Neural cell (in vitro differentiated cells): ENCODE measurements around the gene CHPF. TPM values are rescaled to one million over a fixed set of nuclear protein-coding genes. Genes with fewer than 3 reads are reported as not detected.

Experiments
- H2AFZ ChIP-seq: fragments of 200-600, 300-800 bp; sonication (generic), shearing (Covaris generic); 2 replicates; pipeline ENCODE4 v1.6.0; 2014; ENCODE audit warnings: low read depth, mild to moderate bottlenecking, antibody characterized with exemption, low read length, moderate library complexity
- H3F3A ChIP-seq: fragments of 200-600 bp; shearing (Covaris generic); 2 replicates; pipeline ENCODE4 v1.6.1; 2016; ENCODE audit warnings: mild to moderate bottlenecking, moderate library complexity, mixed read lengths, antibody characterized with exemption, low read length; ENCODE audit not compliant: insufficient read depth, poor library complexity, severe bottlenecking
- H3K27ac ChIP-seq: fragments of 200-600, 300-800 bp; sonication (generic), shearing (Covaris generic); 2 replicates; pipeline ENCODE4 v1.5.1; 2014; ENCODE audit warnings: mild to moderate bottlenecking, low read length, moderate library complexity
- H3K27me3 ChIP-seq: fragments of 300-800, 200-600 bp; sonication (generic), shearing (Covaris generic); 2 replicates; pipeline ENCODE4 v1.6.0; 2014; ENCODE audit warnings: mild to moderate bottlenecking, low read depth, low read length, moderate library complexity; ENCODE audit not compliant: insufficient read depth
- H3K36me3 ChIP-seq: fragments of 300-800, 200-600 bp; sonication (generic), shearing (Covaris generic); 2 replicates; pipeline ENCODE4 v1.5.1; 2014; ENCODE audit warnings: mild to moderate bottlenecking, antibody characterized with exemption, low read length, moderate library complexity; ENCODE audit not compliant: insufficient read depth
- H3K4me2 ChIP-seq: fragments of 300-800, 200-600 bp; sonication (generic), shearing (Covaris generic); 2 replicates; pipeline ENCODE4 v1.6.0; 2014; ENCODE audit warnings: mild to moderate bottlenecking, low read length
- H3K4me3 ChIP-seq: fragments of 300-800, 200-600 bp; sonication (generic), shearing (Covaris generic); 2 replicates; pipeline ENCODE4 v1.5.1; 2014; ENCODE audit warnings: mild to moderate bottlenecking, low read length, moderate library complexity
- H3K79me2 ChIP-seq: fragments of 200-600 bp; shearing (Covaris generic); replicated peaks from 2 replicates; pipeline ENCODE4 v1.6.0; 2014; ENCODE audit warnings: mild to moderate bottlenecking, low read length, moderate library complexity; ENCODE audit not compliant: insufficient read depth
- H3K9ac ChIP-seq: fragments of 300-800, 200-600 bp; sonication (generic), shearing (Covaris generic); 2 replicates; pipeline ENCODE4 v1.6.1; 2016; ENCODE audit warnings: mild to moderate bottlenecking, low read length, mixed read lengths
- H3K9me2 ChIP-seq: fragments of 200-600 bp; shearing (Covaris generic); 2 replicates; pipeline ENCODE4 v1.6.1; 2016; ENCODE audit warnings: mild to moderate bottlenecking, low read length, mixed read lengths; ENCODE audit not compliant: insufficient read depth
- H3K9me3 ChIP-seq: fragments of 200-600, 300-800 bp; sonication (generic), shearing (Covaris generic); 2 replicates; pipeline ENCODE4 v1.6.1; 2016; ENCODE audit warnings: mild to moderate bottlenecking, mixed run types, low read length, moderate library complexity, mixed read lengths
- H4K20me1 ChIP-seq: fragments of 200-600 bp; shearing (Covaris generic); 2 replicates; pipeline ENCODE4 v1.6.1; 2016; ENCODE audit warnings: mild to moderate bottlenecking, mixed run types; ENCODE audit not compliant: insufficient read depth
- EP300 ChIP-seq: fragments of 450-650 bp; conservative IDR thresholded peaks from 2 replicates; pipeline ENCODE4 v1.6.1; 2014; ENCODE audit warnings: antibody characterized with exemption, mild to moderate bottlenecking, moderate library complexity; ENCODE audit not compliant: poor library complexity, severe bottlenecking
- EZH2 ChIP-seq: fragments of 200-600, 300-800 bp; shearing (Covaris generic), sonication (generic); IDR thresholded peaks from 2 replicates; pipeline ENCODE4 v1.6.1; 2014; ENCODE audit warnings: antibody characterized with exemption, low read length, borderline replicate concordance, mild to moderate bottlenecking; ENCODE audit not compliant: insufficient read depth, poor library complexity, severe bottlenecking
- MXI1 ChIP-seq: fragments of 450-650 bp; conservative IDR thresholded peaks from 2 replicates; pipeline ENCODE4 v1.6.1; 2014; ENCODE audit warnings: antibody characterized with exemption, mild to moderate bottlenecking; ENCODE audit not compliant: poor library complexity, severe bottlenecking
- POLR2AphosphoS5 ChIP-seq: IDR thresholded peaks from 2 replicates; pipeline ENCODE4 v1.6.1; 2012
- RAD21 ChIP-seq: fragments of 450-650 bp; conservative IDR thresholded peaks from 2 replicates; pipeline ENCODE4 v1.6.1; 2014; ENCODE audit warnings: antibody characterized with exemption, mild to moderate bottlenecking, moderate library complexity
- SMC3 ChIP-seq: fragments of 450-650 bp; conservative IDR thresholded peaks from 2 replicates; pipeline ENCODE4 v1.6.1; 2014; ENCODE audit warnings: antibody characterized with exemption, mild to moderate bottlenecking, moderate library complexity; ENCODE audit not compliant: poor library complexity
- TAF1 ChIP-seq: IDR thresholded peaks from 2 replicates; pipeline ENCODE4 v1.6.1; 2012; ENCODE audit warnings: low read depth
- polyA plus RNA-seq: library from polyadenylated mRNA; depleted of rRNA; stranded (reverse); fragments of >200 nt; gene quantifications from 2 replicates; pipeline ENCODE4 v1.2.3, GENCODE V29; 2014
- TF ChIP-seq, protein P1 (sequence below): fragments of 450-650 bp; IDR thresholded peaks from 2 replicates; pipeline ENCODE4 v1.5.1; 2014; ENCODE audit warnings: antibody characterized with exemption, mild to moderate bottlenecking, moderate library complexity; ENCODE audit not compliant: poor library complexity, severe bottlenecking
- TF ChIP-seq, protein P2 (sequence below): IDR thresholded peaks from 2 replicates; pipeline ENCODE4 v1.6.1; 2012; ENCODE audit warnings: borderline replicate concordance

Gene CHPF
- polyA plus RNA-seq, 1 donor from 2014 or later, result 28.6 TPM

DNA sequence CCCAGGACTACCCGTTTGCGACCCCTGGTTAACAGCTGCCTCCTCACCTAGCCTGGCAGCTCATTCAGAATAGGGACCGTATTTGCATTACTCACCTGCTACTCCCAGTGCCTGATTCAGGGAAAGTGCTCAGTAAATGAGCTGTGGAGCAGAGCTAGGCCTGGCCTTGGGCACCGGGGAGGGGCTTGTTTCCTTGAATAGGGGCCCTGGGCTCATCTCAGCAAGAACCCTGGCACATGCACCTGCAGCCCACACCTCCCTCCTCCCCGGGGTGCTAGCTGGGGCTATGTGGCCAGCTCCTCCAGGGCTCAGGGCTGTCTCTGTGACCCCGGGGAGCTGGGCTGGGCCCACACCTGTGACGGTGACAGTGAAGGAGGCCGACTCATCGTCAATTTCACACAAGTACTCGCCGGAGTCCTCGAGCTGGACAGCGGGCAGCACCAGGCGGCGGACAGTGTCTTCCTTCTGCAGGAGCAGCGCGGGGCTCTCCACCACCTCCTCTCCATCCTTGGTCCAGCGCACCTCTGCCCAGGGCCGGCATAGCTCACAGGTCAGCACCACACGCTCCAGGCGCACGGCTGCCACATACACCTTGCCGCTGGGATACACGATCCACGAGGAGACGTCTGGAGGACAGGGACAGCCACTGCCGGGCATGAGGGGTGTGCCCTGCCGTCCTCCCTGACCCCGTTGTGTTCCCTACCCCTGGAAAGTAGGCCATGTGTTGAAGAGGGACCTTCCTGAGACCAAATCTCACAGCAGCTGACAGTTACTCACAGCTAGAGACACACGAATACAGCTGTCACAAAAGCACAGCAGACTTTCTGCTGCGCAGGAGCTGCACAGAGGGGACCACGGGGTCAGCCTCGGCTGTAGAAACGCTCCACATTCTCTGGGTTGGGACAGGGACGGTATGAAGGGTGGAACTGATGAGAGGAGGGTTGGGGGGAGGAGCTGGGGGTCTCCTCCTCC lies 18.7 kb upstream of the CHPF start:
- Histone ChIP-seq H3K27ac (no peak overlapping the region), H3K9me2 (no peaks in the 10 kb centered on the region), H3K9me3 (no peaks in the 10 kb centered on the region), H3K4me3 (no peak overlapping the region), H3F3A (no peaks in the 10 kb centered on the region), H3K9ac (no peak overlapping the region), H3K36me3 (no peaks in the 10 kb centered on the region), H3K4me2 (no peak overlapping the region), H4K20me1 (no peaks in the 10 kb centered on the region), H3K79me2 (no peaks in the 10 kb centered on the region), H2AFZ (no peak overlapping the region), H3K27me3 (no peaks in the 10 kb centered on the region)
- TF ChIP-seq, protein P1, sequence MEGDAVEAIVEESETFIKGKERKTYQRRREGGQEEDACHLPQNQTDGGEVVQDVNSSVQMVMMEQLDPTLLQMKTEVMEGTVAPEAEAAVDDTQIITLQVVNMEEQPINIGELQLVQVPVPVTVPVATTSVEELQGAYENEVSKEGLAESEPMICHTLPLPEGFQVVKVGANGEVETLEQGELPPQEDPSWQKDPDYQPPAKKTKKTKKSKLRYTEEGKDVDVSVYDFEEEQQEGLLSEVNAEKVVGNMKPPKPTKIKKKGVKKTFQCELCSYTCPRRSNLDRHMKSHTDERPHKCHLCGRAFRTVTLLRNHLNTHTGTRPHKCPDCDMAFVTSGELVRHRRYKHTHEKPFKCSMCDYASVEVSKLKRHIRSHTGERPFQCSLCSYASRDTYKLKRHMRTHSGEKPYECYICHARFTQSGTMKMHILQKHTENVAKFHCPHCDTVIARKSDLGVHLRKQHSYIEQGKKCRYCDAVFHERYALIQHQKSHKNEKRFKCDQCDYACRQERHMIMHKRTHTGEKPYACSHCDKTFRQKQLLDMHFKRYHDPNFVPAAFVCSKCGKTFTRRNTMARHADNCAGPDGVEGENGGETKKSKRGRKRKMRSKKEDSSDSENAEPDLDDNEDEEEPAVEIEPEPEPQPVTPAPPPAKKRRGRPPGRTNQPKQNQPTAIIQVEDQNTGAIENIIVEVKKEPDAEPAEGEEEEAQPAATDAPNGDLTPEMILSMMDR, result no peak
- no peak for TF ChIP-seq MXI1
- no peak for TF ChIP-seq SMC3
- no peak for TF ChIP-seq TAF1
- TF ChIP-seq EZH2, result no peak
- no peak for TF ChIP-seq RAD21
- TF ChIP-seq EP300, result no peak
- TF ChIP-seq, protein P2, sequence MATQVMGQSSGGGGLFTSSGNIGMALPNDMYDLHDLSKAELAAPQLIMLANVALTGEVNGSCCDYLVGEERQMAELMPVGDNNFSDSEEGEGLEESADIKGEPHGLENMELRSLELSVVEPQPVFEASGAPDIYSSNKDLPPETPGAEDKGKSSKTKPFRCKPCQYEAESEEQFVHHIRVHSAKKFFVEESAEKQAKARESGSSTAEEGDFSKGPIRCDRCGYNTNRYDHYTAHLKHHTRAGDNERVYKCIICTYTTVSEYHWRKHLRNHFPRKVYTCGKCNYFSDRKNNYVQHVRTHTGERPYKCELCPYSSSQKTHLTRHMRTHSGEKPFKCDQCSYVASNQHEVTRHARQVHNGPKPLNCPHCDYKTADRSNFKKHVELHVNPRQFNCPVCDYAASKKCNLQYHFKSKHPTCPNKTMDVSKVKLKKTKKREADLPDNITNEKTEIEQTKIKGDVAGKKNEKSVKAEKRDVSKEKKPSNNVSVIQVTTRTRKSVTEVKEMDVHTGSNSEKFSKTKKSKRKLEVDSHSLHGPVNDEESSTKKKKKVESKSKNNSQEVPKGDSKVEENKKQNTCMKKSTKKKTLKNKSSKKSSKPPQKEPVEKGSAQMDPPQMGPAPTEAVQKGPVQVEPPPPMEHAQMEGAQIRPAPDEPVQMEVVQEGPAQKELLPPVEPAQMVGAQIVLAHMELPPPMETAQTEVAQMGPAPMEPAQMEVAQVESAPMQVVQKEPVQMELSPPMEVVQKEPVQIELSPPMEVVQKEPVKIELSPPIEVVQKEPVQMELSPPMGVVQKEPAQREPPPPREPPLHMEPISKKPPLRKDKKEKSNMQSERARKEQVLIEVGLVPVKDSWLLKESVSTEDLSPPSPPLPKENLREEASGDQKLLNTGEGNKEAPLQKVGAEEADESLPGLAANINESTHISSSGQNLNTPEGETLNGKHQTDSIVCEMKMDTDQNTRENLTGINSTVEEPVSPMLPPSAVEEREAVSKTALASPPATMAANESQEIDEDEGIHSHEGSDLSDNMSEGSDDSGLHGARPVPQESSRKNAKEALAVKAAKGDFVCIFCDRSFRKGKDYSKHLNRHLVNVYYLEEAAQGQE, result no peak
- no peak for TF ChIP-seq POLR2AphosphoS5

DNA sequence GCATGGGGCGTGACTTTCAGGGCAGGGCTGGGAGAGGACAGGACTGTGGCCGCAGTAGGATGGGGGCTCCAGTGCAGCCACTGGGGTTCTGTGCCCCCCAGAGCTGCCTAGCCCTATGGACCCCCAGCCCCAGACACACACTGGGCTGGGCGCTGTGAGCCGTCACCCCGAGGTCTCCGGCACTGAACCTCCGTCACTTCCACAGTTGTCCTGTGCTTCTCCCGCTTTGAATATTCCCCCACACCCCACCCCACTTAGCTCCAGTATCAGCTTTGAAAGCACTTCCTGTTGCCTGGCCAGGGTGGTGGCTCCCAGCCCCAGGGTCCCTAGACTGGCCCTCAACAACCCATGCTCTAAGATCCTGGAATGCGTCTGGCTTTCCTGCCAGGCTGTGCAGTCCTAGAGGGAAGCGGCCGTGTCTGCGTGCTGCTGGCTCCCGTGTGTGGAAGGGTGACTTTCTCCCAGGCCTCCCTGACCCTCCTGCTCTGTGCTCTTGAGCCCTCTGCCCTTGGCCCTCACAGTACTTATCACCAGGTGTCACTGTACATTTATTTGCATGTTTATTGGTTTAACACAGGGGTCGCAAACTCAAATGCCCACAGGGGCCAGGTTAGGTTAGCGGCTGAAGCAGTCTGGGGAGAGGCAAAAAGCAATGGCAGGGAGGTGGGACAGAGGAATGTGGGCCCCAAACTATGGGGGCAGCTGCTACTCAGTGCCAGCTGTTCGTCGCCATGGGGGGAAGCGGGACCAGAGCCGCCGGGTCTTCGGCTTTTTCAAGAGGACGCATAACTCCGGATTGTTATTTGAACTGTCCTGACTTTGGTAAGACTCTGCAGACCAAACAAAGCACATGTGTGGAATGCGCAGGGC lies 17.8 kb upstream of the CHPF start:
- no peak overlapping the region for H3K4me2 ChIP-seq

More for the DNA sequence above, 17.8 kb upstream of the CHPF start:
- Histone ChIP-seq H3K27ac (no peak overlapping the region), H3K9me2 (no peaks in the 10 kb centered on the region), H3K36me3 (no peaks in the 10 kb centered on the region), H3K9me3 (no peaks in the 10 kb centered on the region), H3K4me3 (no peak overlapping the region), H3K27me3 (no peaks in the 10 kb centered on the region), H2AFZ (no peak overlapping the region), H3F3A (no peaks in the 10 kb centered on the region), H3K79me2 (no peaks in the 10 kb centered on the region), H3K9ac (no peak overlapping the region), H4K20me1 (no peaks in the 10 kb centered on the region)
- no peak for TF ChIP-seq EZH2
- TF ChIP-seq, protein P1, result no peak
- TF ChIP-seq, protein P2, result no peak
- TF ChIP-seq POLR2AphosphoS5, result no peak
- TF ChIP-seq TAF1, result no peak
- TF ChIP-seq EP300, result no peak
- no peak for TF ChIP-seq SMC3
- TF ChIP-seq RAD21, result no peak
- no peak for TF ChIP-seq MXI1
